Thyroid gland (tissue), 4 donors: Measurements from ENCODE around the gene CYP11A1.

Experiments
- POLR2A ChIP-seq, 2 donors: fragments of 450-650 bp; IDR thresholded peaks; one replicate each; pipeline ENCODE4 v1.6.1; 2017; ENCODE audit warnings: antibody characterized with exemption in 2 of 2, mild to moderate bottlenecking in 2 of 2, moderate library complexity in 1 of 2
- TF ChIP-seq, protein P1 (sequence below), 6 experiments: fragments of 200-600 bp in 3 of 6; fragments of 450-650 bp in 3 of 6; sonication (generic) in 3 of 6; IDR thresholded peaks; one replicate each; pipeline ENCODE4 v1.5.1; 2016 to 2019; ENCODE audit warnings: antibody characterized with exemption in 6 of 6, mild to moderate bottlenecking in 2 of 6, inconsistent platforms in 1 of 6, moderate library complexity in 1 of 6

DNA sequence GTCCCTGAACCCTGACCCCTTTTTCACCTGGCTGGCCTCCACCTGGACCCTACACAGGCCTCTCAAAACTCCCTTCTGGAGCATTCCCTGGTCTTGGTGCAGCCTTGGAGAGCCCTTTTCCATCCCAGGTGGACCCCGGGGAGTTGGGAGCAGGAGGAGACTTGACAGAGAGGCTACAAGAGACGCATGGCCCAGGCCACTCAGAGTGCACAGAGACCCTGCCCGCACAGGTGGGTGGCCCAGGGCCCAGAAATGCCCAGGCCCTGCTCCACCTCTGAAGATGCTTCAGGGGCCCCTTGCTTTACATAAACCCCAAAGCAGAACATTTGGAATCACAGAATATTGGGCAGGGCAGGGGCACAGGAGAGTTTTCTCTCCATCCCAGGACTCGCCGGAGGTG lies 34.4 kb downstream of the CYP11A1 start:
- TF ChIP-seq, protein P1, sequence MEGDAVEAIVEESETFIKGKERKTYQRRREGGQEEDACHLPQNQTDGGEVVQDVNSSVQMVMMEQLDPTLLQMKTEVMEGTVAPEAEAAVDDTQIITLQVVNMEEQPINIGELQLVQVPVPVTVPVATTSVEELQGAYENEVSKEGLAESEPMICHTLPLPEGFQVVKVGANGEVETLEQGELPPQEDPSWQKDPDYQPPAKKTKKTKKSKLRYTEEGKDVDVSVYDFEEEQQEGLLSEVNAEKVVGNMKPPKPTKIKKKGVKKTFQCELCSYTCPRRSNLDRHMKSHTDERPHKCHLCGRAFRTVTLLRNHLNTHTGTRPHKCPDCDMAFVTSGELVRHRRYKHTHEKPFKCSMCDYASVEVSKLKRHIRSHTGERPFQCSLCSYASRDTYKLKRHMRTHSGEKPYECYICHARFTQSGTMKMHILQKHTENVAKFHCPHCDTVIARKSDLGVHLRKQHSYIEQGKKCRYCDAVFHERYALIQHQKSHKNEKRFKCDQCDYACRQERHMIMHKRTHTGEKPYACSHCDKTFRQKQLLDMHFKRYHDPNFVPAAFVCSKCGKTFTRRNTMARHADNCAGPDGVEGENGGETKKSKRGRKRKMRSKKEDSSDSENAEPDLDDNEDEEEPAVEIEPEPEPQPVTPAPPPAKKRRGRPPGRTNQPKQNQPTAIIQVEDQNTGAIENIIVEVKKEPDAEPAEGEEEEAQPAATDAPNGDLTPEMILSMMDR (IDR thresholded peaks at IDR 0.05): no peak
- no peak for TF ChIP-seq POLR2A (IDR thresholded peaks at IDR 0.05)
